ENCODE data around the gene PRM1. TPM values are rescaled to one million over a fixed set of nuclear protein-coding genes. Genes with fewer than 3 reads are reported as not detected.

Gene PRM1
- total and polyA plus RNA-seq, 2 of the 13 experiments (the other 11 are each of a cell fraction or from before 2014, with no cell fraction given) = not detected

- TF ChIP-seq PAXIP1 (CRISPR knock-in tag; conservative IDR thresholded peaks at IDR 0.05) (no peak), HNF1B (CRISPR knock-in tag; IDR thresholded peaks at IDR 0.05) (no peak), ZNF407 (CRISPR knock-in tag; IDR thresholded peaks at IDR 0.05; ENCODE audit: not compliant biosample characterization) (no peak), MNT (IDR thresholded peaks at IDR 0.05) (no peak), ARHGAP35 (CRISPR knock-in tag; IDR thresholded peaks at IDR 0.05; ENCODE audit: borderline replicate concordance) (no peak), IKZF4 (CRISPR knock-in tag; IDR thresholded peaks at IDR 0.05; ENCODE audit: borderline replicate concordance, low read depth, not compliant biosample characterization) (no peak), ZNF563 (CRISPR knock-in tag; IDR thresholded peaks at IDR 0.05) (peak; percentile 12), RAD21 (CRISPR knock-in tag; IDR thresholded peaks at IDR 0.05) (no peak), CBX1 (IDR thresholded peaks at IDR 0.05; ENCODE audit: low read depth) (no peak), ZNF644 (CRISPR knock-in tag; IDR thresholded peaks at IDR 0.05; ENCODE audit: low read depth) (no peak), ZNF333 (CRISPR knock-in tag; IDR thresholded peaks at IDR 0.05; ENCODE audit: borderline replicate concordance) (peak; percentile 36; the same call in 1 of the 2 replicates), SAP130 (CRISPR knock-in tag; IDR thresholded peaks at IDR 0.05; ENCODE audit: low read depth) (peak; percentile 23; the same call in 1 of the 2 replicates)
Measured at GRCh38 chr16:11253995-11254912, 26.9 kb downstream of the PRM1 start (continued).
